Measurements from ENCODE around the gene RAB7A. TPM values are rescaled to one million over a fixed set of nuclear protein-coding genes. Genes with fewer than 3 reads are reported as not detected.
A peak's percentile ranks its signal among the peaks of the same experiment; 100 is the strongest.

The RAB7A gene
- total RNA-seq, 1 donor from 2014 or later = 284 TPM

- Mint-ChIP-seq H3K4me1 (ENCODE audit: unreplicated experiment) (no peaks in the 10 kb centered on the region), H3K27ac (ENCODE audit: unreplicated experiment) (no peak overlapping the region), H3K4me3 (ENCODE audit: unreplicated experiment) (no peak overlapping the region), H3K9me3 (ENCODE audit: unreplicated experiment) (peaks cover 26% of the 10 kb centered on the region), H3K27me3 (ENCODE audit: unreplicated experiment) (no peaks in the 10 kb centered on the region), H3K36me3 (ENCODE audit: unreplicated experiment) (peaks cover 6% of the 10 kb centered on the region)
- no peak for TF ChIP-seq CTCF (IDR thresholded peaks at IDR 0.05)
- DNase-seq (ENCODE audit: extremely low spot score, unreplicated experiment) = no peak
Measured at GRCh38 chr3:128859630-128860029, 133.6 kb downstream of the RAB7A start.

- H3K9me3 Mint-ChIP-seq (ENCODE audit: unreplicated experiment) = peaks cover 16% of the 10 kb centered on the region
- DNase-seq (ENCODE audit: extremely low spot score, unreplicated experiment) = no peak
Measured at GRCh38 chr3:128861491-128861890, 135.5 kb downstream of the RAB7A start.

GRCh38 chr3:128863560-128863959 lies 137.6 kb downstream of the RAB7A start:
- Mint-ChIP-seq H3K27me3 (ENCODE audit: unreplicated experiment) (no peaks in the 10 kb centered on the region), H3K36me3 (ENCODE audit: unreplicated experiment) (peaks cover 6% of the 10 kb centered on the region), H3K4me3 (ENCODE audit: unreplicated experiment) (no peak overlapping the region), H3K9me3 (ENCODE audit: unreplicated experiment) (peaks cover 7% of the 10 kb centered on the region), H3K27ac (ENCODE audit: unreplicated experiment) (no peak overlapping the region), H3K4me1 (ENCODE audit: unreplicated experiment) (no peaks in the 10 kb centered on the region)
- no peak for DNase-seq (ENCODE audit: extremely low spot score, unreplicated experiment)
- TF ChIP-seq CTCF (IDR thresholded peaks at IDR 0.05) = peak; percentile 32

More at GRCh38 chr3:128861491-128861890, 135.5 kb downstream of the RAB7A start:
- TF ChIP-seq CTCF (IDR thresholded peaks at IDR 0.05) = no peak
- H3K36me3 Mint-ChIP-seq (ENCODE audit: unreplicated experiment) = peaks cover 6% of the 10 kb centered on the region
- no peaks in the 10 kb centered on the region for H3K4me1 Mint-ChIP-seq (ENCODE audit: unreplicated experiment)
- no peak overlapping the region for H3K4me3 Mint-ChIP-seq (ENCODE audit: unreplicated experiment)
- H3K27ac Mint-ChIP-seq (ENCODE audit: unreplicated experiment) = no peak overlapping the region
- no peaks in the 10 kb centered on the region for H3K27me3 Mint-ChIP-seq (ENCODE audit: unreplicated experiment)

Other genes starting within 250 kb of the RAB7A start
- gene GATA2, start 233.0 kb upstream of the RAB7A start, total RNA-seq = 0.67 and 0.91 TPM in 2 replicates
- gene RPN1, start 75.4 kb upstream of the RAB7A start, total RNA-seq = 207 and 228 TPM in 2 replicates
- gene ACAD9, start 153.4 kb downstream of the RAB7A start, total RNA-seq = 45.4 and 50.8 TPM in 2 replicates